OCI-LY7 (cell line): ENCODE results near the gene EDEM1. TPM values are rescaled to one million over a fixed set of nuclear protein-coding genes. Genes with fewer than 3 reads are reported as not detected.

ENCODE experiments used
- BruUV-seq: library from RNA; stranded (reverse); fragments of 400-500 nt; replicated peaks from 2 replicates; lab custom pipeline; 2021; lab: Mats Ljungman, UMichigan
- CTCF ChIA-PET: fragments of 300-600 bp; sonication (Branson Sonifier 250); formaldehyde crosslinking; loops from one replicate; lab custom pipeline; 2022; ENCODE audit warnings: antibody characterized with exemption; ENCODE audit not compliant: unreplicated experiment; lab: Charles Lee
- POLR2A ChIA-PET: fragments of 300-600 bp; sonication (Branson Sonifier 250); formaldehyde crosslinking; loops from one replicate; lab custom pipeline; 2022; ENCODE audit warnings: antibody characterized with exemption; lab: Charles Lee
- DNase-seq: peaks from one replicate; pipeline ENCODE4 v3.0.0-alpha.2; 2015; ENCODE audit warnings: low spot score
- H2AFZ ChIP-seq: fragments of 200-600 bp; sonication (generic), shearing (Covaris generic); 2 replicates; pipeline ENCODE4 v1.6.1; 2014; ENCODE audit warnings: mild to moderate bottlenecking, antibody characterized with exemption, low read length, moderate library complexity
- H3K27ac ChIP-seq: fragments of 200-600 bp; sonication (generic); 2 replicates; pipeline ENCODE4 v1.5.1; 2014; ENCODE audit warnings: mixed run types, low read depth, mild to moderate bottlenecking, moderate library complexity, low read length, inconsistent platforms; ENCODE audit not compliant: poor library complexity, severe bottlenecking
- H3K36me3 ChIP-seq: fragments of 200-600 bp; sonication (generic); 2 replicates; pipeline ENCODE4 v1.6.1; 2014; ENCODE audit warnings: mild to moderate bottlenecking, antibody characterized with exemption, low read length, moderate library complexity, mixed read lengths; ENCODE audit not compliant: insufficient read depth
- H3K4me1 ChIP-seq: fragments of 200-600 bp; sonication (generic); 2 replicates; pipeline ENCODE4 v1.5.1; 2014; ENCODE audit warnings: mild to moderate bottlenecking, low read length; ENCODE audit not compliant: insufficient read depth, poor library complexity, severe bottlenecking
- H3K4me2 ChIP-seq: fragments of 200-600 bp; sonication (generic); 2 replicates; pipeline ENCODE4 v1.6.1; 2014; ENCODE audit warnings: mild to moderate bottlenecking, low read length
- H3K4me3 ChIP-seq: fragments of 200-600 bp; sonication (generic); 2 replicates; pipeline ENCODE4 v1.5.1; 2014; ENCODE audit warnings: mild to moderate bottlenecking, low read depth, low read length; ENCODE audit not compliant: poor library complexity, severe bottlenecking
- H3K79me2 ChIP-seq: fragments of 200-600 bp; sonication (generic); 2 replicates; pipeline ENCODE4 v1.6.1; 2016; ENCODE audit warnings: low read depth, mild to moderate bottlenecking, low read length, moderate library complexity, mixed read lengths; ENCODE audit not compliant: insufficient read depth
- H3K9me2 ChIP-seq: fragments of 200-600 bp; sonication (generic); 2 replicates; pipeline ENCODE4 v1.6.1; 2016; ENCODE audit warnings: mild to moderate bottlenecking, low read length, mixed read lengths; ENCODE audit not compliant: insufficient read depth
- H3K9me3 ChIP-seq: fragments of 200-600 bp; sonication (generic); 2 replicates; pipeline ENCODE4 v1.6.1; 2014; ENCODE audit warnings: mild to moderate bottlenecking, mixed run types, low read length, mixed read lengths
- H4K20me1 ChIP-seq: fragments of 200-600 bp; sonication (generic); 2 replicates; pipeline ENCODE4 v1.6.1; 2014; ENCODE audit warnings: mild to moderate bottlenecking, antibody characterized with exemption, low read length, moderate library complexity, mixed read lengths; ENCODE audit not compliant: insufficient read depth
- EZH2phosphoT487 ChIP-seq: fragments of 200-600 bp; sonication (generic); IDR thresholded peaks from 2 replicates; pipeline ENCODE4 v1.6.1; 2018; ENCODE audit warnings: low read depth, borderline replicate concordance, mild to moderate bottlenecking, mixed run types, antibody characterized with exemption, low read length, moderate library complexity, mixed read lengths
- intact Hi-C: fragments of 100-400 bp; cut with micrococcal nuclease; formaldehyde crosslinking; loops from one replicate; pipeline ENCODE4 v1.10.0; 2022; ENCODE audit not compliant: unreplicated experiment
- total RNA-seq, 2 experiments: library from RNA; depleted of rRNA in 1 of 2; stranded (reverse); fragments of >200 nt in 1 of 2; shearing (Covaris generic) in 1 of 2; gene quantifications; 2 replicates each; pipeline ENCODE4 v1.2.3, GENCODE V29; 2014 to 2022
- TF ChIP-seq, protein P1 (sequence below): fragments of 200-600 bp; sonication (generic); conservative IDR thresholded peaks from 2 replicates; pipeline ENCODE4 v1.5.1; 2014; ENCODE audit warnings: mild to moderate bottlenecking, antibody characterized with exemption, low read length, moderate library complexity, mixed read lengths

Gene EDEM1
- total RNA-seq, 2 experiments from 2014 or later: 186 to 337 TPM

DNA sequence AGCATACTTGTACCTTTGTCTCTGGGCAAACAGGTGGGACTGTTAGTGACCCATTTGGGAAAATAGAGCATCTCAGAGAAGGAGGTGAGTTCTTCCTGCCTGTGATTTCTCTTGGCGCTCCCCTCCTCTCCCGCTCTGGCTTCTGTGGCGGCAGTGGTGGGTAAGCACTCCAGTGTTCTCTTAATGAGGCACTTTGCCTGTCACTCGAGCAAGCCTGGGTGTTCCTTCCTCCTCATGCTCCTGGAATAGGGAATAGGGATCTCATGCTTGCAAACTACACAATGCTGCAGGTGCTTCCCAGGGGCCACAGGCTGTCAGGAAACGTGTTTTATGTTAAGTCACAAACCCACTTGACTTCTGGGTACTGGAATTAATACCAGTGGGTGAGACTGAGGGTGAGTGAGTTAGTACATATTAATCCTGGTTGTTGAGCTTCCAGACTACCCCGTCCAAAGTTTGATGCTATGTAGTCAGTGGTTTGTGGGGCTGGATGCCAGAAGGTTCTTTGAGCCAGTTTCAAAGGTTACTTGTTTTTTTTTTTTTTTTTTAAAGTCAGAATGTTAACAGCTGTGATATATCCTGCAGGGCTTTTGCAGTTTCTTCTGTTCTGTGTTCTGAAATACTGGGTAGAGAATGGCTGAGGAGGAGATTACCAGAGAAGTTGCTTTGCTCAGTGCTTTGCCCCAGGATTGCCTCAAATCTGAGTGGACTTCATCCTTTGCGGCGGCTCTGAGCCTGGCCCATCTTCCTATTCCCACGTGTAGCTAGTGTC is 30.5 kb downstream of the EDEM1 start:
- Histone ChIP-seq H3K4me1 (peaks cover 5% of the 10 kb centered on the region), H3K4me2 (no peak overlapping the region), H3K9me2 (no peaks in the 10 kb centered on the region), H3K36me3 (peaks cover 98% of the 10 kb centered on the region), H2AFZ (no peak overlapping the region), H3K27ac (peak overlapping the region; percentile 7), H3K4me3 (no peak overlapping the region), H3K79me2 (0 out of 2 replicates have a peak, but pooled peaks cover 3% of the 10 kb centered on the region), H4K20me1 (no peaks in the 10 kb centered on the region), H3K9me3 (no peaks in the 10 kb centered on the region)
- no peak for DNase-seq
- intact Hi-C loops: loop anchor here (2.0 kb wide), 1 partner anchor 81 kb away; no protein-coding TSS in a partner anchor
- POLR2A ChIA-PET: interaction anchor here (0.9 to 2.6 kb wide), 2 partner anchors 20 to 35 kb away, joined by 5 to 10 read pairs; no protein-coding TSS in a partner anchor
- CTCF ChIA-PET: no interaction called here
- BruUV-seq: no TSS peak
- TF ChIP-seq EZH2phosphoT487: no peak
- TF ChIP-seq, protein P1, sequence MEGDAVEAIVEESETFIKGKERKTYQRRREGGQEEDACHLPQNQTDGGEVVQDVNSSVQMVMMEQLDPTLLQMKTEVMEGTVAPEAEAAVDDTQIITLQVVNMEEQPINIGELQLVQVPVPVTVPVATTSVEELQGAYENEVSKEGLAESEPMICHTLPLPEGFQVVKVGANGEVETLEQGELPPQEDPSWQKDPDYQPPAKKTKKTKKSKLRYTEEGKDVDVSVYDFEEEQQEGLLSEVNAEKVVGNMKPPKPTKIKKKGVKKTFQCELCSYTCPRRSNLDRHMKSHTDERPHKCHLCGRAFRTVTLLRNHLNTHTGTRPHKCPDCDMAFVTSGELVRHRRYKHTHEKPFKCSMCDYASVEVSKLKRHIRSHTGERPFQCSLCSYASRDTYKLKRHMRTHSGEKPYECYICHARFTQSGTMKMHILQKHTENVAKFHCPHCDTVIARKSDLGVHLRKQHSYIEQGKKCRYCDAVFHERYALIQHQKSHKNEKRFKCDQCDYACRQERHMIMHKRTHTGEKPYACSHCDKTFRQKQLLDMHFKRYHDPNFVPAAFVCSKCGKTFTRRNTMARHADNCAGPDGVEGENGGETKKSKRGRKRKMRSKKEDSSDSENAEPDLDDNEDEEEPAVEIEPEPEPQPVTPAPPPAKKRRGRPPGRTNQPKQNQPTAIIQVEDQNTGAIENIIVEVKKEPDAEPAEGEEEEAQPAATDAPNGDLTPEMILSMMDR: no peak

DNA sequence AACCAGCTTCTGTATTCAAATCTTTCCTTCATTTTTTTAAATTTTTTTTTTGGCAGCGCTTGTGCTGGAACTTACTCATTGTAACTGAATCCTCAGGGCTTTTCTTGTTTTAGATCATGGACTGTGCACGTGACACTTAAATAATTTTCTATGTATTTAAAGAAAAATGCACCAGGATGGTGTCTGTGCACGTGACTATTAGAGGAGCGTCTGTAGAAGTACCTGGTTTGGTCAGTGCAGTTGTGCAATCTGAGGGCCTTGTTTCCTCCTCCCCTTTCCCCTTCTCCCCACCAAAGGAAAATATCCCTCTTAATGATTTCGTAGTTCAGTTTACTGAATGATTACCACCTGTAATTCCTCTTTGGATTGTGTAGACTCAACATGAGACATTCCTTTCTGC is 31.3 kb downstream of the EDEM1 start:
- H3K4me1 ChIP-seq: no peaks in the 10 kb centered on the region
- peaks cover 91% of the 10 kb centered on the region for H3K36me3 ChIP-seq
- no peak for DNase-seq
- H3K4me2 ChIP-seq: no peak overlapping the region
- ChIA-PET POLR2A (interaction anchor here (0.6 to 2.6 kb wide), 2 partner anchors 14 to 21 kb away, joined by 4 to 10 read pairs; no protein-coding TSS in a partner anchor), CTCF (no interaction called here)
- no peaks in the 10 kb centered on the region for H4K20me1 ChIP-seq
- no peaks in the 10 kb centered on the region for H3K9me3 ChIP-seq
- TF ChIP-seq, protein P1: no peak
- no peak for TF ChIP-seq EZH2phosphoT487
- H3K4me3 ChIP-seq: no peak overlapping the region
- intact Hi-C loops: loop anchor here (2.0 kb wide), 1 partner anchor 82 kb away; no protein-coding TSS in a partner anchor
- no peak overlapping the region for H3K27ac ChIP-seq
- no peaks in the 10 kb centered on the region for H3K79me2 ChIP-seq
- H3K9me2 ChIP-seq: no peaks in the 10 kb centered on the region
- no peak overlapping the region for H2AFZ ChIP-seq
- BruUV-seq: no TSS peak

DNA sequence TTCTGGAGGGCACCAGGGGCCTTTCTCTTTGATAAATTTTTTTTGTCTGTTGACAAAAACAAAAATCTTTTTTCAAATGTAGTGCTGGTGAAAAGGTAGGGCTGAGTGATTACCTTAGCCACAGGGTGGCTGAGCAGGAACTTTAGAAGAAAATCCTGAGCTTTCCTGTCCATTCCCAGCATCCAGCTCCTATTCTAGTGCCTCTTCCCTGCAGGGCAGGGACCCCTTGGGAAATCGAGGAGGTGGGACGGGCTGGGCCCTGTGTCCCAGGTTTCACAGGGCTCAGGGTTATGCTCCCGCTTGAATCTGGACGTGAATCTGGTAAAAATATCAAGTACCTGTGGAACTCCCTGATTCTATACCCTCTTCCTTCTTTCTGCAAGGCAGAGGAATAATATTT is 31.7 kb downstream of the EDEM1 start:
- no peak for TF ChIP-seq EZH2phosphoT487
- TF ChIP-seq, protein P1: no peak
- Histone ChIP-seq H4K20me1 (no peaks in the 10 kb centered on the region), H3K9me2 (no peaks in the 10 kb centered on the region), H3K79me2 (no peaks in the 10 kb centered on the region), H2AFZ (no peak overlapping the region), H3K27ac (no peak overlapping the region), H3K4me1 (no peaks in the 10 kb centered on the region), H3K4me3 (no peak overlapping the region), H3K4me2 (no peak overlapping the region), H3K36me3 (peaks cover 87% of the 10 kb centered on the region), H3K9me3 (no peaks in the 10 kb centered on the region)
- BruUV-seq: no TSS peak
- intact Hi-C loops: loop anchor here (2.0 kb wide), 1 partner anchor 82 kb away; no protein-coding TSS in a partner anchor
- no peak for DNase-seq
- CTCF ChIA-PET: interaction anchor here (0.6 kb wide), 1 partner anchor 79 kb away, joined by 3 read pairs; no protein-coding TSS in a partner anchor
- POLR2A ChIA-PET: interaction anchor here (0.6 to 2.6 kb wide), 2 partner anchors 14 to 21 kb away, joined by 4 to 10 read pairs; no protein-coding TSS in a partner anchor
